Measurements from ENCODE around the gene ECE2.

DNA sequence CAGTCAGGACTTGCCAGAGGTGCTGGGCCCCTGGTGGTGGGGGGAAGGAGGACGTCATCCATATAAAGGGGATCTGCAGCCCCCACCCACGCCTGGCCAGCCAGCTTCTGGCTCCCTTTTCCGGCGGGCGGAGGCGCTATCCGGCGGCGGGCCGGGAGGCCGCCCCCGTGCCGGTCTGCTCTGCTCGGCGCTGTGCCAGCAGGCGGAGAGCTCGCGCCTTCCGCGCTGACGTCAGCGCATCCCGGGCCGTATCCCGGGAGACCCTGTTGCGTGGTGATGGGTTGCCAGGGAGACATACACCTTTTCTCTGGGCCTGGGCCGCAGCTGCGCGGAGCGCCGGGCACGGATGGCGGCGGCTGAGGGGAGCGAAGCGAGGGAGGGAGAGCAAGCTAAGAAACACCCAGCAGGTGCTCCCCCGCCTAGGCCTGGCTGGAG is 62.7 kb downstream of the ECE2 start:
- TF ChIP-seq EZH2 (IDR thresholded peaks at IDR 0.05; ENCODE audit: borderline replicate concordance, low read length) (no peak), CTCF (IDR thresholded peaks at IDR 0.05; ENCODE audit: low read length) (no peak)

All from OCI-LY1 (cell line).